ENCODE measurements around the gene PCNP. TPM values are rescaled to one million over a fixed set of nuclear protein-coding genes. Genes with fewer than 3 reads are reported as not detected.
"Not testable (repeated sequence)": the region's sequence is repeated elsewhere in the genome, so short reads cannot be mapped to it uniquely, and the experiment has no call there.

Gene PCNP, protein sequence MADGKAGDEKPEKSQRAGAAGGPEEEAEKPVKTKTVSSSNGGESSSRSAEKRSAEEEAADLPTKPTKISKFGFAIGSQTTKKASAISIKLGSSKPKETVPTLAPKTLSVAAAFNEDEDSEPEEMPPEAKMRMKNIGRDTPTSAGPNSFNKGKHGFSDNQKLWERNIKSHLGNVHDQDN
- 125 TPM for total RNA-seq
- long read RNA-seq, transcript PCNP-201 (5 exons, 2,342 nt), result major isoform, 47 of 65 reads
- long read RNA-seq, transcript PCNP-202 (5 exons, 2,165 nt), result minor isoform, 8 of 65 reads
- long read RNA-seq, partial matches to known transcripts, result 2 of 65 reads
- long read RNA-seq, other reads (novel, unspliced or antisense), result 4 of 65 reads

- intact Hi-C loops (cut with DNase I), result loop anchor here (2.0 to 5.0 kb wide), 3 partner anchors 61 to 103 kb away; partner anchors contain the start of genes SENP7 and ZBTB11
- peak; percentile 98 for ATAC-seq
- DNase-seq (ENCODE audit: missing footprints), result peak; percentile 99
Observed at GRCh38 chr3:101573449-101574387, at the start of gene PCNP. TSS of gene PCNP (plus strand) at chr3:101574180. CDS start at chr3:101574216, 36 bp downstream.

GRCh38 chr3:101527441-101527840 lies 46.5 kb upstream of the PCNP start:
- DNase-seq (ENCODE audit: missing footprints) (no peak), ATAC-seq (no peak)
- intact Hi-C loops (cut with DNase I), result no loop called here

- no peak for ATAC-seq
- no peak for DNase-seq (ENCODE audit: missing footprints)
- intact Hi-C loops (cut with DNase I), result no loop called here
Observed at GRCh38 chr3:101527906-101528305, 46.1 kb upstream of the PCNP start.

DNA sequence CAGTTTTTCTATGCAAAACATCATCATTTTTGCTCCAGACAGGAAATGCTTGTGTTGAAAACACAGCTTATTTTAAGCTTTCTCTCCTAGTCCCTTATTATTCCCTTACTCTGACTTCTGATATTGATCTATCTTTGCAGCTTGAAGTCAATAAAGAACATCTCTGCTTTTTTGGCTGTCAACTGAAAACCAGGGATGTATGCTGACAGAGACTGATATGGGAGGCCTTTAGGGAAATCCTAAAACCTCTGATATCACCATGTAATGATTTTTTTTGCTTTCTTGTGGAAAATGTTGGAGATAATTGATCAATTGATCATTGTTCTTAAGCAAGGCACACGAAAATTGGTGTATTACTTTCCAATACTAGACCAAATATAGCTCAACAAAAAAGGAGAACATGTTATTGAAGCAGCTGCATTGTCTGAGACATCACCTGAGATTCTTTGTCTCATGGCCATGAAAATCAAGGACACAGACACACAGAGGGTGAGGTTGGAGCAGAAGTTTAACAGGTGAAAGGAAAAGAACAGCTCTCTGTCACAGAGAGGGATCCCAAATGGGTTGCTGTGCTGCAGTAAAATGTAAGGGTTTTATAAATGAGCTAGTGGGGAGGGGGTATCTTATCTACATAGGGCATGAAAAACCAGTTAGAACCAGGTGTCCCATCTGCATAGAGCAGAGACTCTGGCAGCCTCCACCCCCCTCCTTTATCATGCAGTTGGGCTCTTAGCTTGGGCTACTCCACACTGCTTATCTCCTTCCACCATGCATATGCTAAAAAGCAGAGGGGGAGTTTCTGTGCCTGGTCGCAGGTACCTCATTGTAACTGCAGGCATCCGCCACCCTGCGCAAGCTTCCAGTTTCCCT lies 43.9 kb upstream of the PCNP start:
- DNase-seq (ENCODE audit: missing footprints) (no peak), ATAC-seq (no peak)
- intact Hi-C loops (cut with DNase I), result no loop called here

GRCh38 chr3:101530686-101531047 lies 43.3 kb upstream of the PCNP start:
- intact Hi-C loops (cut with DNase I), result no loop called here
- no peak for ATAC-seq
- DNase-seq (ENCODE audit: missing footprints), result no peak

- no peak for ATAC-seq
- DNase-seq (ENCODE audit: missing footprints), result no peak
Observed at GRCh38 chr3:101531473-101532086, 42.4 kb upstream of the PCNP start.

DNA sequence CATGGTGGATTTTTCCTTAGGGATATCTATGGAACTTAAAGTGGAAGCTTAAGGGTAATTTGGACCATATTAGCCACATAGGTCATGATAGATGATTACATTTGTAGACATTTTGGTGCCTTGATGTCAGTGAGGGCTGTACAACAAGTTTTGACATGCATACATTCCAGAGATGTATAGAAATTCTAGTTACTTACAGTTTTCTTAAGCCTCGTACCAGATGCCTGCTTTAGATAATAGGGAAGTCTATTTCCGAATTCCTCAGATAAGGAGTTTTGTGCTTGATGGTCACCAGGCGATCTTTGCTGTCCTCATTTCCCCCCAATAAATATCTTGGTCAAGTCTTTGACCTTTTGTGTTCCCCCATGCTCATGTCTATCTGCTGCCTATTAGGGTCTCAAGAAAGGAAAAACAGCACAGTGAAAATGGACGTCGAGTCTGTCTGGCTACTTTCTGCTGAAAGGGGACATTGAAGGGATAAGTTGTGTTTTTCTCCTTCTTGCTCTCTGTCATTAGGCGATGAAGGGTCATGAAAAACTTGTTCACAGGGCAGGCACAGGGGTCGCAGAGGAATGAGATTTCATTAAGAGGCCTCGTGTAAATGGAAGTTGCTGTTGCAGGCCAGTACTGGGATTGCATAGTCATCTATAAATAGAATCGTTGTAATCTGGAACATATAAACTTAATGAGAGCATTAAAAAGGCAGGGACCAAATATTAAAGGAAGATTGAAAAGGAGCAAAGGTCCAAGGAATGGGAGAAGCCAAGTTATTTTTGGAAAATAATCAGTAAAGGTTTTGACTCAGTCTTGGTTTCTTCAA lies 41.0 kb upstream of the PCNP start:
- DNase-seq (ENCODE audit: missing footprints) (no peak), ATAC-seq (no peak)
- intact Hi-C loops (cut with DNase I), result no loop called here

More at GRCh38 chr3:101531473-101532086, 42.4 kb upstream of the PCNP start:
- intact Hi-C loops (cut with DNase I), result no loop called here

- DNase-seq (ENCODE audit: missing footprints), result no peak
- intact Hi-C loops (cut with DNase I), result no loop called here
- no peak for ATAC-seq
Observed at GRCh38 chr3:101533603-101533968, 40.4 kb upstream of the PCNP start.

DNA sequence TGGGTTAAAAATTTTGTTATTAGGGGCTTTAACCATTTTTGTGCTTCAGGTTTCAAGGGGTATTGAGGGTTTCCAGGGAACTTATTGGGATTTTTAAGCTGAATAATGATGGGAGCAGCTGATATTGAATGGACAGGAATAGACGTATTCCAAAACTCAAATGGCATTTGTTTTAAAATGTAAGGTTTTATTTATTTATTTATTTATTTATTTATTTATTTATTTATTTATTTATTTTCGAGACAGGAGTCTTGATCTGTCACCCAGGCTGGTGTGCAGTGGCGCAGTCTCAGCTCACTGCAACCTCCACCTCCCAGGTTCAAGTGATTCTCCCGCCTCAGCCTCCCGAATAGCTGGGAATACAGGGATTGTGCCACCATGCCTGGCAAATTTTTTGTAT lies 38.8 kb upstream of the PCNP start:
- DNase-seq (ENCODE audit: missing footprints), result no peak
- intact Hi-C loops (cut with DNase I), result no loop called here
- ATAC-seq, result no peak

GRCh38 chr3:101536266-101536665 lies 37.7 kb upstream of the PCNP start:
- no peak for DNase-seq (ENCODE audit: missing footprints)
- no peak for ATAC-seq
- intact Hi-C loops (cut with DNase I), result no loop called here

DNA sequence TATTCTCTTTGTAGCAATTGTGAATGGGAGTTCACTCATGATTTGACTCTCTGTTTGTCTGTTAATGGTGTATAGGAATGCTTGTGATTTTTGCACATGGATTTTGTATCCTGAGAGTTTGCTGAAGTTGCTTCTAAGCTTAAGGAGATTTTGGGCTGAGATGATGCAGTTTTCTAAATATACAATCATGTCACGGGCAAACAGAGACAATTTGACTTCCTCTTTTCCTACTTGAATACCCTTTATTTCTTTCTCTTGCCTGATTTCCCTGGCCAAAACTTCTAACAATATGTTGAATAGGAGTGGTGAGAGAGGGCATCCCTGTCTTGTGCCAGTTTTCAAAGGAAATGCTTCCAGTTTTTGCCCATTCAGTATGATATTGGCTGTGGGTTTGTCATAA lies 37.0 kb upstream of the PCNP start:
- intact Hi-C loops (cut with DNase I); ATAC-seq; DNase-seq (ENCODE audit: missing footprints): not testable (repeated sequence)

GRCh38 chr3:101542957-101543356 lies 31.0 kb upstream of the PCNP start:
- ATAC-seq (no peak), DNase-seq (ENCODE audit: missing footprints) (no peak)
- intact Hi-C loops (cut with DNase I), result no loop called here

DNA sequence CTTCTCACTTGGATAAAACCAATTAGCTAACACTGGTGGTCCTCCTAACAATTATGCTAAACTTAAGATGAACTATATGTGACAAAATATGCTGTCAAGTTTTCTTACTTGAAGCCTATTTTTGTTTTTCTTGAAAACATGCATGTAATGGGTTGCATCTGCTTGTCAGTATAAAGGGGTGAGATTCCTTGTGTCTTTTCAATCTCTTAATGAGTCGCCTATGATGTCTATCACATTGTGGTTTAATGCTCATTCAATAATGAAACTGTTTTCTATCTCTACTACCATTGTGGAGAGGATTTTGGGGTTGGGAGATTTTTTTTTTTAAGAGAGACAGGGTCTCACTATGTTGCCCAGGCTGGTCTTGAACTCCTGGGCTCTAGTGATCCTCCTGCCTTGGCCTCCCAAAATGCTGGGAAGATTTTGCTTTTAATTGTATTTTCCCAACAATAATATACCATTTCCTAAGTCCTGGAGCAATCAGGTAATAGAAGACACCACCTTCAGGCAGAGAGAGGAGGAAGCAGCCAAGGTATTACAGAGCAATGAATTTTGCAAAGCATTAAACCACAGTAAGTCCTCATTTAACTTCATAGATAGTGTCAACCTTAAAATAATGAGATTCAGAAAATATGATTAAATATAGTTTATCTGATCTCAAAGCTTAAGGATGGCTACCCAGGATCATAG lies 29.7 kb upstream of the PCNP start:
- intact Hi-C loops (cut with DNase I), result no loop called here
- ATAC-seq (no peak), DNase-seq (ENCODE audit: missing footprints) (no peak)

DNA sequence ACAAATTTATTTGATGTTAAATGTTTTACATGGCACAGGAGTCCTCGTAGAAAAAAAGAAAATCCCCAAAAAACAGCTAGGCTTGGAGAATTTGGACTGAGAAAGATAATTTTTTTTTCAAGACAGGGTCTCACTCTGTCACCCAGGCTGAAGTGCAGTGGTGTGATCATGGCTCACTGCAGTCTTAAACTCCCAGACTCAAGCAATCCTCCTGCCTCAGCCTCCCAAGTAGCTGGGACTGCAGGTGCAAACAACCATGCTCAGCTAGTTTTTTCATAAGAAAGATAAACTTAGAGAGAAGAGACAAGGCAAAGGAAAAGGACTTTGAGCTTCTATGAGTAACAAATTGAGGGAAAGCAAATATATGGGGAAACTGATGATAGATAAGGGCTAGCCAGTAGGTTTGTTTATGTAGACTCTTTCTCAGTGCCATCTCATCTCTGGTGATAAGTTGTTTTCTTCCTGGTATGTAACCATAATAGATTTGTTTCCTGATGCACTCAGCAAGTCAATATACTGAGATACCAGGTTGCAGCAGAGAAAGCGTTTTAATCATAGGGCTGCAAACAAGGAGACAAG lies 25.4 kb upstream of the PCNP start:
- ATAC-seq, result no peak
- no peak for DNase-seq (ENCODE audit: missing footprints)
- intact Hi-C loops (cut with DNase I), result no loop called here

GRCh38 chr3:101549473-101549872 lies 24.5 kb upstream of the PCNP start:
- DNase-seq (ENCODE audit: missing footprints) (no peak), ATAC-seq (no peak)
- intact Hi-C loops (cut with DNase I), result no loop called here

DNA sequence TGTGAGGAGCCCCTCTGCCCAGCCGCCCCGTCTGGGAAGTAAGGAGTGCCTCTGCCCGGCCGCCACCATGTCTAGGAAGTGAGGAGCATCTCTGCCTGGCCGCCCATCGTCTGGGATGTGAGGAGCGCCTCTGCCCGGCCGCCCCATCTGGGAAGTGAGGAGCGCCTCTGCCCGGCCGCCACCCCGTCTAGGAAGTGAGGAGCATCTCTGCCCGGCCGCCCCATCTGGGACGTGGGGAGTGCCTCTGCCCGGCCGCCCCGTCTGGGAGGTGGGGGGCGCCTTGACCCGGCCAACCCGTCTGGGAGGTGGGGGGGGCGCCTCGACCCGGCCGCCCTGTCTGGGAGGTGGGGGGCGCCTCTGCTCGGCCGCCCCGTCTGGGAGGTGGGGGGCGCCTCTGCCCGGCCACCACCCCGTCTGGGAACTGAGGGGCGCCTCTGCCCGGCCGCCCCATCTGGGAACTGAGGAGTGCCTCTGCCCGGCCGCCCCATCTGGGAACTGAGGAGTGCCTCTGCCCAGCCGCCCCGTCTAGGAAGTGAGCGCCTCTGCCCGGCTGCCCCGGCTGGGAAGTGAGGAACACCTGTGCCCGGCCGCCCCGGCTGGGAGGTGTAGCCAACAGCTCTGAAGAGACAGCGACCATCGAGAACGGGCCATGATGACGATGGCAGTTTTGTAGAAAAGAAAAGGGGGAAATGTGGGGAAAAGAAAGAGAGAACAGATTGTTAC lies 22.5 kb upstream of the PCNP start:
- DNase-seq (ENCODE audit: missing footprints), result not testable (repeated sequence)

More for the DNA sequence above, 22.5 kb upstream of the PCNP start:
- intact Hi-C loops (cut with DNase I); ATAC-seq: not testable (repeated sequence)
